ENCODE measurements around the gene HERC2. TPM values are rescaled to one million over a fixed set of nuclear protein-coding genes. Genes with fewer than 3 reads are reported as not detected.

Gene HERC2
- total and polyA plus RNA-seq, 2 of the 4 experiments (the other 2 are of a cell fraction), result 20.8 to 28.9 TPM

DNA sequence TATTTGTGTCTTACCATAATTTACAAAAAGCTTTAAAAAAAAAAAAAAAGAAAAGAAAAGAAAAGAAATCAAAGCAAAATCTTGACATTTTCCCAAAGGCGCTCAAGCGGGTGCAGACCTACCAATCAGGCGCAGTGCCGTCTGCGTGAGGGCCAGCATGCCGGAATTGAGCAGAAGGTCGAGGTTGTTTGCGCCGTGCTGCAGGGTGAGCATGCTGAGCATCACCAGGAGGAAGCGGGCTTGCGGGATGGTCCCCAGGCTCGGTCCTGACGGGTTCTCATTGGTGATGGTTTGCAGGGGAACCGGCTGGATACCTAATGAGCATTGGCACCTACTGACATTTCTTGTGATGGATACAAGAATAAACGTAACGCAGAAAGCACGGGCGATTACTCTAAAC is 93.9 kb downstream of the HERC2 start:
- peaks cover 18% of the 10 kb centered on the region for H3K36me3 ChIP-seq (ENCODE audit: control insufficient read depth, insufficient read depth, low read length)
- H2BK15ac ChIP-seq (ENCODE audit: low read depth, low read length), result no peak overlapping the region
- DNase-seq, result no peak
- no peak overlapping the region for H3K27ac ChIP-seq (ENCODE audit: insufficient read depth, low read length)
- no peak overlapping the region for H2AFZ ChIP-seq (replicated peaks; ENCODE audit: low read length, poor library complexity)
- intact Hi-C loops (cut with micrococcal nuclease) (no loop called here), dilution Hi-C loops (cut with HindIII; ENCODE audit: low sequenced_read_pairs, unreplicated experiment) (no loop called here), in situ Hi-C loops (cut with MboI; ENCODE audit: low sequenced_read_pairs) (no loop called here)
- H3K18ac ChIP-seq (ENCODE audit: low read depth, low read length), result no peak overlapping the region
- no peak overlapping the region for H2AK9ac ChIP-seq (replicated peaks; ENCODE audit: low read depth, low read length, poor library complexity)
- ATAC-seq (ENCODE audit: low read depth), result no peak
- no peak for TF ChIP-seq POLR2A (IDR thresholded peaks at IDR 0.05; ENCODE audit: low read depth, low read length)
- TF ChIP-seq MXI1 (IDR thresholded peaks at IDR 0.05; ENCODE audit: borderline replicate concordance, low read depth, low read length), result no peak
- TF ChIP-seq BHLHE40 (IDR thresholded peaks at IDR 0.05; ENCODE audit: low read depth, low read length), result no peak
- no peak for TF ChIP-seq RFX5 (IDR thresholded peaks at IDR 0.05; ENCODE audit: low read depth, low read length)
- TF ChIP-seq MAZ (IDR thresholded peaks at IDR 0.05; ENCODE audit: borderline replicate concordance, low read depth, low read length), result no peak
- TF ChIP-seq, protein P1, sequence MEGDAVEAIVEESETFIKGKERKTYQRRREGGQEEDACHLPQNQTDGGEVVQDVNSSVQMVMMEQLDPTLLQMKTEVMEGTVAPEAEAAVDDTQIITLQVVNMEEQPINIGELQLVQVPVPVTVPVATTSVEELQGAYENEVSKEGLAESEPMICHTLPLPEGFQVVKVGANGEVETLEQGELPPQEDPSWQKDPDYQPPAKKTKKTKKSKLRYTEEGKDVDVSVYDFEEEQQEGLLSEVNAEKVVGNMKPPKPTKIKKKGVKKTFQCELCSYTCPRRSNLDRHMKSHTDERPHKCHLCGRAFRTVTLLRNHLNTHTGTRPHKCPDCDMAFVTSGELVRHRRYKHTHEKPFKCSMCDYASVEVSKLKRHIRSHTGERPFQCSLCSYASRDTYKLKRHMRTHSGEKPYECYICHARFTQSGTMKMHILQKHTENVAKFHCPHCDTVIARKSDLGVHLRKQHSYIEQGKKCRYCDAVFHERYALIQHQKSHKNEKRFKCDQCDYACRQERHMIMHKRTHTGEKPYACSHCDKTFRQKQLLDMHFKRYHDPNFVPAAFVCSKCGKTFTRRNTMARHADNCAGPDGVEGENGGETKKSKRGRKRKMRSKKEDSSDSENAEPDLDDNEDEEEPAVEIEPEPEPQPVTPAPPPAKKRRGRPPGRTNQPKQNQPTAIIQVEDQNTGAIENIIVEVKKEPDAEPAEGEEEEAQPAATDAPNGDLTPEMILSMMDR (conservative IDR thresholded peaks at IDR 0.05; ENCODE audit: low read depth, low read length), result no peak
- no peak for TF ChIP-seq RCOR1 (IDR thresholded peaks at IDR 0.05; ENCODE audit: insufficient replicate concordance, low read length)
- no peak for TF ChIP-seq NFE2L2 (IDR thresholded peaks at IDR 0.05; ENCODE audit: low read depth, low read length)
- no peak for TF ChIP-seq MAFK (IDR thresholded peaks at IDR 0.05; ENCODE audit: low read depth, low read length)
- TF ChIP-seq RAD21 (IDR thresholded peaks at IDR 0.05; ENCODE audit: low read length), result no peak
- TF ChIP-seq, protein P2, sequence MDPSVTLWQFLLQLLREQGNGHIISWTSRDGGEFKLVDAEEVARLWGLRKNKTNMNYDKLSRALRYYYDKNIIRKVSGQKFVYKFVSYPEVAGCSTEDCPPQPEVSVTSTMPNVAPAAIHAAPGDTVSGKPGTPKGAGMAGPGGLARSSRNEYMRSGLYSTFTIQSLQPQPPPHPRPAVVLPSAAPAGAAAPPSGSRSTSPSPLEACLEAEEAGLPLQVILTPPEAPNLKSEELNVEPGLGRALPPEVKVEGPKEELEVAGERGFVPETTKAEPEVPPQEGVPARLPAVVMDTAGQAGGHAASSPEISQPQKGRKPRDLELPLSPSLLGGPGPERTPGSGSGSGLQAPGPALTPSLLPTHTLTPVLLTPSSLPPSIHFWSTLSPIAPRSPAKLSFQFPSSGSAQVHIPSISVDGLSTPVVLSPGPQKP (IDR thresholded peaks at IDR 0.05; ENCODE audit: borderline replicate concordance, low read depth, low read length), result no peak
- no peak for TF ChIP-seq CHD1 (IDR thresholded peaks at IDR 0.05; ENCODE audit: low read depth, low read length)
- TF ChIP-seq SMC3 (IDR thresholded peaks at IDR 0.05; ENCODE audit: low read depth, low read length), result no peak
- TF ChIP-seq CEBPB (IDR thresholded peaks at IDR 0.05; ENCODE audit: low read depth, low read length), result no peak
- TF ChIP-seq FOS (IDR thresholded peaks at IDR 0.05; ENCODE audit: low read depth, low read length), result no peak
- TF ChIP-seq, protein P3, sequence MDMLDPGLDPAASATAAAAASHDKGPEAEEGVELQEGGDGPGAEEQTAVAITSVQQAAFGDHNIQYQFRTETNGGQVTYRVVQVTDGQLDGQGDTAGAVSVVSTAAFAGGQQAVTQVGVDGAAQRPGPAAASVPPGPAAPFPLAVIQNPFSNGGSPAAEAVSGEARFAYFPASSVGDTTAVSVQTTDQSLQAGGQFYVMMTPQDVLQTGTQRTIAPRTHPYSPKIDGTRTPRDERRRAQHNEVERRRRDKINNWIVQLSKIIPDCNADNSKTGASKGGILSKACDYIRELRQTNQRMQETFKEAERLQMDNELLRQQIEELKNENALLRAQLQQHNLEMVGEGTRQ (IDR thresholded peaks at IDR 0.05; ENCODE audit: low read depth, low read length), result no peak
- no peak overlapping the region for H2BK20ac ChIP-seq (ENCODE audit: low read depth, low read length)
- H3K4ac ChIP-seq (ENCODE audit: low read depth, low read length), result no peak overlapping the region
- H3K79me1 ChIP-seq (ENCODE audit: low read depth in 1 of 2, low read length in 2 of 2), result peaks cover 0 to 4% of the 10 kb centered on the region in 2 experiments; a peak in 1 of 4 replicates
- no peak overlapping the region for H3K4me3 ChIP-seq (ENCODE audit: insufficient read depth, low read depth, low read length)
- H3K4me2 ChIP-seq (ENCODE audit: low read depth, low read length), result no peak overlapping the region
- no peak overlapping the region for H2BK120ac ChIP-seq (ENCODE audit: low read depth, low read length)
- no peaks in the 10 kb centered on the region for H3K4me1 ChIP-seq (ENCODE audit: control insufficient read depth, insufficient read depth, low read length)
- no peaks in the 10 kb centered on the region for H3K27me3 ChIP-seq (ENCODE audit: control insufficient read depth, insufficient read depth, low read length)
- no peak overlapping the region for H2AK5ac ChIP-seq (ENCODE audit: low read depth, low read length)
- H3K9me3 ChIP-seq (ENCODE audit: control insufficient read depth, insufficient read depth, low read length), result no peaks in the 10 kb centered on the region
- no peak overlapping the region for H3K56ac ChIP-seq (ENCODE audit: extremely low read depth, insufficient read depth, low read length)
- H3K9ac ChIP-seq (ENCODE audit: low read depth, low read length), result no peak overlapping the region
- H3K9me1 ChIP-seq (ENCODE audit: insufficient read depth, low read length), result no peaks in the 10 kb centered on the region
- no peak overlapping the region for H4K8ac ChIP-seq (ENCODE audit: low read depth in 2 of 2, low read length in 2 of 2)
- POLR2A ChIA-PET (ENCODE audit: unreplicated experiment), result no interaction called here
- no peak overlapping the region for H3K14ac ChIP-seq (replicated peaks; ENCODE audit: low read depth, low read length)
- H3K23ac ChIP-seq (ENCODE audit: low read depth, low read length), result no peak overlapping the region
- no peak overlapping the region for H4K91ac ChIP-seq (ENCODE audit: insufficient read depth, low read depth, low read length)
- CTCF ChIA-PET, result no interaction called here
- H2BK5ac ChIP-seq (ENCODE audit: low read depth, low read length, poor library complexity, severe bottlenecking), result no peak overlapping the region
- no peaks in the 10 kb centered on the region for H4K20me1 ChIP-seq (ENCODE audit: insufficient read depth, low read length)
- WGBS, 2 experiments (ENCODE audit: extremely low coverage in 2 of 2, insufficient read length in 1 of 2), result 98% methylated on average over 10 of the region's 18 CpGs; no CpG with 5 or more reads in 1 of the 2 experiments
- BruUV-seq (replicated peaks), result no TSS peak
- no peak overlapping the region for H4K5ac ChIP-seq (ENCODE audit: low read depth, low read length)
